Measurements from ENCODE around the gene MAP1S.

Gene MAP1S

GRCh38 chr19:17749912-17750317 is 30.6 kb downstream of the MAP1S start:
- Histone ChIP-seq H3K27me3 (no peaks in the 10 kb centered on the region), H3K9ac (peak overlapping the region; percentile 66 to 87 (median 83); a peak in 20 of 22 replicates), H3K4me2 (peak overlapping the region; percentile 90 to 100 (median 96)), H3K9me3 (replicated peaks in 1 of 11) (no peaks in the 10 kb centered on the region), H3K4me1 (peaks cover 74 to 91% (median 85%) of the 10 kb centered on the region in 10 experiments), H4K20me1 (peaks cover 0 to 6% (median 0%) of the 10 kb centered on the region in 11 experiments; a peak in 3 of 22 replicates), H3K4me3 (peak overlapping the region in 6 of 10 experiments; percentile 1 to 78 (median 64); a peak in 7 of 20 replicates), H3K27ac (peak overlapping the region; percentile 76 to 96 (median 92)), H3K36me3 (peaks cover 0 to 8% (median 0%) of the 10 kb centered on the region in 11 experiments; a peak in 4 of 22 replicates)
- no peak for TF ChIP-seq Cebpa-rat (IDR thresholded peaks at IDR 0.05)

GRCh38 chr19:17751103-17751911 is 32.0 kb downstream of the MAP1S start, which contains the start of gene FCHO1:
Gene FCHO1 (plus strand): TSS chr19:17751477. CDS start chr19:17755165, 3,688 bp downstream.
- peak within 1 kb of the TSS; percentile 90 to 100 (median 96) for H3K4me2 ChIP-seq
- H3K27ac ChIP-seq: peak within 1 kb of the TSS; percentile 76 to 96 (median 92)

GRCh38 chr19:17751912-17752273 is 32.6 kb downstream of the MAP1S start:
- H3K4me3 ChIP-seq: peak overlapping the region; percentile 49 to 78 (median 61)
- H3K27me3 ChIP-seq: no peaks in the 10 kb centered on the region
- H4K20me1 ChIP-seq: peaks cover 0 to 22% (median 10%) of the 10 kb centered on the region in 11 experiments; a peak in 13 of 22 replicates
- H3K9ac ChIP-seq: peak overlapping the region; percentile 73 to 87 (median 83)
- TF ChIP-seq Cebpa-rat (IDR thresholded peaks at IDR 0.05): no peak; a peak in 1 of 22 replicates
- peak overlapping the region; percentile 90 to 100 (median 96) for H3K4me2 ChIP-seq
- H3K27ac ChIP-seq: peak overlapping the region; percentile 76 to 96 (median 92)
- peaks cover 0 to 20% (median 5%) of the 10 kb centered on the region in 11 experiments; a peak in 7 of 22 replicates for H3K36me3 ChIP-seq
- H3K4me1 ChIP-seq: peaks cover 91 to 96% (median 95%) of the 10 kb centered on the region in 10 experiments
- H3K9me3 ChIP-seq (replicated peaks in 1 of 11): no peaks in the 10 kb centered on the region

More at GRCh38 chr19:17751103-17751911, 32.0 kb downstream of the MAP1S start, which contains the start of gene FCHO1:
- H3K36me3 ChIP-seq: peaks cover 0 to 16% (median under 1%) of the 10 kb centered on the region in 11 experiments; a peak in 4 of 22 replicates
- peak within 1 kb of the TSS; percentile 73 to 87 (median 83) for H3K9ac ChIP-seq
- peaks cover 0 to 18% (median 10%) of the 10 kb centered on the region in 11 experiments; a peak in 13 of 22 replicates for H4K20me1 ChIP-seq
- H3K4me1 ChIP-seq: peaks cover 88 to 96% (median 95%) of the 10 kb centered on the region in 10 experiments
- H3K9me3 ChIP-seq (replicated peaks in 1 of 11): no peaks in the 10 kb centered on the region
- H3K27me3 ChIP-seq: no peaks in the 10 kb centered on the region
- TF ChIP-seq Cebpa-rat (IDR thresholded peaks at IDR 0.05): peak in 2 of 11 experiments; percentile 5 to 45; a peak in 1 of 22 replicates
- H3K4me3 ChIP-seq: peak within 1 kb of the TSS; percentile 49 to 78 (median 61)

- Histone ChIP-seq H3K36me3 (peaks cover under 1 to 30% (median 12%) of the 10 kb centered on the region in 11 experiments; a peak in 15 of 22 replicates), H3K27me3 (no peaks in the 10 kb centered on the region), H3K9ac (peak overlapping the region in 8 of 11 experiments; percentile 80 to 87 (median 84); a peak in 11 of 22 replicates), H3K4me3 (peak overlapping the region in 5 of 10 experiments; percentile 30 to 78 (median 66); a peak in 8 of 20 replicates), H3K4me2 (peak overlapping the region; percentile 90 to 100 (median 96)), H3K4me1 (peaks cover 95 to 99% (median 97%) of the 10 kb centered on the region in 10 experiments), H3K9me3 (replicated peaks in 1 of 11) (no peaks in the 10 kb centered on the region), H3K27ac (peak overlapping the region in 10 of 11 experiments; percentile 86 to 96 (median 92); a peak in 20 of 22 replicates), H4K20me1 (peaks cover 0 to 22% (median 10%) of the 10 kb centered on the region in 11 experiments; a peak in 13 of 22 replicates)
- no peak for TF ChIP-seq Cebpa-rat (IDR thresholded peaks at IDR 0.05)
Observed at GRCh38 chr19:17752865-17753639, 33.8 kb downstream of the MAP1S start.

- peak overlapping the region; percentile 4 to 92 (median 55); a peak in 16 of 22 replicates for H3K27ac ChIP-seq
- H3K4me3 ChIP-seq: no peak overlapping the region
- H3K9me3 ChIP-seq (replicated peaks in 1 of 11): no peaks in the 10 kb centered on the region
- H3K4me1 ChIP-seq: peaks cover 86 to 99% (median 92%) of the 10 kb centered on the region in 10 experiments
- TF ChIP-seq Cebpa-rat (IDR thresholded peaks at IDR 0.05): no peak
- H4K20me1 ChIP-seq: peaks cover 0 to 29% (median 10%) of the 10 kb centered on the region in 11 experiments; a peak in 13 of 22 replicates
- H3K36me3 ChIP-seq: peaks cover 9 to 39% (median 20%) of the 10 kb centered on the region in 11 experiments; a peak in 18 of 22 replicates
- peak overlapping the region; percentile 90 to 100 (median 96) for H3K4me2 ChIP-seq
- no peaks in the 10 kb centered on the region for H3K27me3 ChIP-seq
- peak overlapping the region in 7 of 11 experiments; percentile 2 to 39 (median 23); a peak in 8 of 22 replicates for H3K9ac ChIP-seq
Observed at GRCh38 chr19:17753976-17754375, 34.7 kb downstream of the MAP1S start.

GRCh38 chr19:17754634-17755442 is 35.6 kb downstream of the MAP1S start:
- Histone ChIP-seq H3K9me3 (replicated peaks in 1 of 11) (no peaks in the 10 kb centered on the region), H3K27ac (peak overlapping the region; percentile 8 to 92 (median 67); a peak in 19 of 22 replicates), H3K4me1 (peaks cover 78 to 98% (median 85%) of the 10 kb centered on the region in 10 experiments), H3K27me3 (no peaks in the 10 kb centered on the region), H4K20me1 (peaks cover 0 to 29% (median 10%) of the 10 kb centered on the region in 11 experiments; a peak in 13 of 22 replicates), H3K9ac (peak overlapping the region in 9 of 11 experiments; percentile 32 to 65 (median 45); a peak in 18 of 22 replicates), H3K36me3 (peaks cover 15 to 47% (median 26%) of the 10 kb centered on the region in 11 experiments; a peak in 19 of 22 replicates), H3K4me2 (peak overlapping the region; percentile 90 to 100 (median 96)), H3K4me3 (peak overlapping the region in 3 of 10 experiments; percentile 7 to 39 (median 30); a peak in 6 of 20 replicates)
- TF ChIP-seq Cebpa-rat (IDR thresholded peaks at IDR 0.05): no peak

- Histone ChIP-seq H3K36me3 (peaks cover 15 to 53% (median 29%) of the 10 kb centered on the region in 11 experiments; a peak in 21 of 22 replicates), H3K27ac (peak overlapping the region in 9 of 11 experiments; percentile 43 to 92 (median 67); a peak in 19 of 22 replicates), H3K4me2 (peak overlapping the region; percentile 90 to 100 (median 96)), H3K4me3 (peak overlapping the region in 4 of 10 experiments; percentile 7 to 39 (median 22); a peak in 6 of 20 replicates), H3K9ac (peak overlapping the region in 10 of 11 experiments; percentile 2 to 65 (median 44); a peak in 18 of 22 replicates), H3K27me3 (no peaks in the 10 kb centered on the region), H3K4me1 (peaks cover 71 to 96% (median 78%) of the 10 kb centered on the region in 10 experiments), H4K20me1 (peaks cover 0 to 29% (median 10%) of the 10 kb centered on the region in 11 experiments; a peak in 13 of 22 replicates), H3K9me3 (replicated peaks in 1 of 11) (no peaks in the 10 kb centered on the region)
- no peak for TF ChIP-seq Cebpa-rat (IDR thresholded peaks at IDR 0.05)
Observed at GRCh38 chr19:17755443-17755890, 36.2 kb downstream of the MAP1S start.
